Uterus (tissue), 2 donors: ENCODE results near the gene ESYT1.

ENCODE experiments used
- CTCF ChIP-seq, 4 experiments: fragments of 200-600 bp in 2 of 4; fragments of 450-650 bp in 2 of 4; sonication (generic) in 2 of 4; IDR thresholded peaks; one replicate each; pipeline ENCODE4 v1.5.1; 2016 to 2019; ENCODE audit warnings: antibody characterized with exemption in 4 of 4, mild to moderate bottlenecking in 2 of 4, moderate library complexity in 1 of 4
- POLR2A ChIP-seq, 2 donors: fragments of 450-650 bp; IDR thresholded peaks; one replicate each; pipeline ENCODE4 v1.6.1; 2016; ENCODE audit warnings: antibody characterized with exemption in 2 of 2, mild to moderate bottlenecking in 1 of 2, moderate library complexity in 1 of 2

GRCh38 chr12:56193025-56193578, 65.0 kb downstream of the ESYT1 start:
- TF ChIP-seq CTCF (IDR thresholded peaks at IDR 0.05): peak; percentile 71 to 92 (median 82)
- TF ChIP-seq POLR2A (IDR thresholded peaks at IDR 0.05): no peak
